GM12801 (cell line): Measurements from ENCODE around the gene PLA2G2C.

Experiments
- CTCF ChIP-seq: IDR thresholded peaks from one replicate; pipeline ENCODE4 v1.5.1; 2011; ENCODE audit warnings: control low read depth; ENCODE audit not compliant: insufficient read length; ENCODE audit errors: extremely low read depth

Gene PLA2G2C

GRCh38 chr1:20187813-20188454 is 1.6 kb upstream of the PLA2G2C start:
- TF ChIP-seq CTCF = no peak

DNA sequence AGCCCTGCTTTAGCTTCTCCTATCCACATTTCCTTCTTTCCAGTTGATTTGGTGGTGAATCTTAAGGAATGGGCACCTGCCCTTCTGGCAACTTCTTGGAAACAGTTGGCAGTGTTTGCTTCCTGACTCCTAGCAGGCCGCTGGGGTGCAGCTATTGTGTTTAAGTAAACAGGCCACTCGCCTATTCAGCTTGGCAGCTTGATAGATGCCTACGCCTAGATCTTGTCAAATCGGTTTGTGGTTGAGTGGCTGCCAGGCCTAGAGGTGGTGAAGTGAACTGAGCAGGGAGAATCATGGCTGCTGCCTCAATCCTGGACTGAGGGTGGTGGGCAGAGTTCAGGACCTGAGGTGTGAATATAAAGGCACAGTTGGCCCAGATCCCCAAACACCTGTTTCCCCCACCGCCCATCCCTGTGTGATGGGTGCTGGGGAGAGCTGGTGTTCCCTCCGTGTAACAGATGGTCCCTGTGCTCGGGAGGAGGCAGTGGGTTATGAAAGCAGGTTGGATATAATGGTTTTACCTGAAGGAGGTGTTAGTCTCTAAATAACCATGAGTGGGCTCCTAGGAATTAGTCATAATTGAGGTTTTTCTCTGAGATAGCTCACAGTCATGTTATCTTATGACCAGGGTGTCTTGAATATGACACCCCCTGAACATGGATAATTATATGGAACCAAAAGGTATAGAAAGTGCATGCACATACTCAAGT is 940 bp upstream of the PLA2G2C start:
- no peak for TF ChIP-seq CTCF

- TF ChIP-seq CTCF = no peak
Observed at GRCh38 chr1:20184997-20185833, 1.1 kb downstream of the PLA2G2C start.

GRCh38 chr1:20184481-20184900 is 1.8 kb downstream of the PLA2G2C start:
- TF ChIP-seq CTCF = no peak

DNA sequence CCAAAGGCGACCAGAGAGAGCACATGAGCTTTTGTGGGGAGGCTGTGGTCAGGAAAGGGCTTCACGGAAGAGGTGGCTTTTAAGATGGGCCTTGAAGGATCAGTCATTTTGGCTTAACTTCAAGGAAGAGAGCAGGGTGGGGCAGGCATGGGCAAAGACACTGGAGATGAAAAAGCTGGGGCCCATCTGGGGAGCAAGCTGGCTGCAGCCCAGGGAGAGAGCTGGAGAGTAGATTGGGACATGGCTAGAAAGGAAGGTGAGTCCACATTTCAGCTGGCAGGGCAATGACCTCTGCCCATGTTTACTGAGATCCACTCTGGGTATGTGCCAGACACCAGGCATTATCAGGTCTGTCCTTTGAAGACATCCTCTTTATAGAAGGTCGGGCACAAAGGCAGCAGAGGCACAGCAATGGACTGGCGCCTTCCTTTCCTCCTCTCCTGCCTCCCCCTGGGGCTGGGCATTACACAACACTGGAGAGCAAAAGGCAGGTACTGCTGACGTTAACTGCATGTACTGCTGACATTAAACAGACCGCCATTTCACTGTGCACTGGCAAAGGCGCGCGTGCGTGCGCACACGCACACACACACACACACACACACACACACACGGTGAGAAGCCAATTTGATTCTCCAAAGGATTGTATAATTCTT is 2.6 kb downstream of the PLA2G2C start:
- TF ChIP-seq CTCF = no peak

- TF ChIP-seq CTCF = no peak
Observed at GRCh38 chr1:20183035-20183434, 3.3 kb downstream of the PLA2G2C start.

GRCh38 chr1:20182415-20182814 is 3.9 kb downstream of the PLA2G2C start:
- TF ChIP-seq CTCF = no peak
